Bronchial epithelial cell (primary cell): ENCODE results near the gene PRKCZ. TPM values are rescaled to one million over a fixed set of nuclear protein-coding genes. Genes with fewer than 3 reads are reported as not detected.

Source experiments
- DNase-seq: peaks from one replicate; pipeline ENCODE4 v3.0.0-alpha.2; 2010; ENCODE audit warnings: low read depth
- FAIRE-seq: peaks from 2 replicates; lab custom pipeline; 2011; peaks lifted over from hg19 to GRCh38; lab: Jason Lieb, UNC
- H3K27me3 ChIP-seq: 2 replicates; pipeline ENCODE4 v1.5.1; 2011; ENCODE audit warnings: low read length; ENCODE audit not compliant: control insufficient read depth, insufficient read depth
- H3K36me3 ChIP-seq: 2 replicates; pipeline ENCODE4 v1.5.1; 2011; ENCODE audit warnings: low read length; ENCODE audit not compliant: control insufficient read depth, insufficient read depth
- H3K4me3 ChIP-seq: 2 replicates; pipeline ENCODE4 v1.5.1; 2011; ENCODE audit warnings: mild to moderate bottlenecking, low read depth, low read length, control low read depth
- total RNA-seq: library from RNA; depleted of rRNA; stranded (reverse); fragments of >200 nt; gene quantifications from 2 replicates; pipeline ENCODE4 v1.2.1, GENCODE V29; 2014
- TF ChIP-seq, protein P1 (sequence below): IDR thresholded peaks from 2 replicates; pipeline ENCODE4 v1.5.1; 2011; ENCODE audit warnings: mild to moderate bottlenecking, moderate library complexity, low read length, control low read depth, inconsistent platforms; ENCODE audit not compliant: insufficient read depth, severe bottlenecking

Gene PRKCZ
- total RNA-seq, 1 donor from 2014 or later = 38.4 TPM

DNA sequence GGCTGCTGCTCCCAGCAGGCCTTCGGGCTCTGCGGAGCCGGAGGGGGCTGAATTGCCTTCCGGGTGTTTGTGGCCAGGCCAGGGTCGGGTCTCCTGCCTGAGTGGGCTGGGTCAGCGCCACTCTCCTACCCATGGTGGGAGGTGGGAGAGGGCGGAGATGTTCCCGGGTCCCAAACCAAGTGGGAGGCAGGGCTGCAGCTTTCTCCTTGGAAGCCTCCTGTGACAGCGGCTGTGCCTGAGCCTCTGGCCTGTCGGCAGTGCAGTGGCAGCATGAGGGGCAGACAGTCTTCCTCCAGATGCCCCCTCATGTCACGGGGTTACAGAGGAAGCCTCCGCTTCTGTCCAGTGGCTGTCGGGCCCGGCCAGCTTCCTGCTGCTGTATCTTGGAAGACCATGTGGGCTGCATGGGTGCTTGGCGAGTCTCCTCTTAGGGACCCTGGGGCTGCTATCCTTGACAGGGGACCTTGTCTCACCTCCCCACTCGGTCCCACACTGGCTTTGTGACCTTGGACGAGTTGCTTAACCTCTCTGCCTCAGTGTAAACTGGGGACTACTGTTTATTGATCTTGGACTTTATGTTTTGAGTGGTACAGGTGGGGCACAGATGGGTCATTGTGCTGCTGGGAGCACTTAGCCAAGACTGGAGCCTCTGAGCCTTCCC, 182.2 kb downstream of the PRKCZ start:
- FAIRE-seq (no peak), DNase-seq (no peak)
- peaks cover 1% of the 10 kb centered on the region for H3K36me3 ChIP-seq
- TF ChIP-seq, protein P1, sequence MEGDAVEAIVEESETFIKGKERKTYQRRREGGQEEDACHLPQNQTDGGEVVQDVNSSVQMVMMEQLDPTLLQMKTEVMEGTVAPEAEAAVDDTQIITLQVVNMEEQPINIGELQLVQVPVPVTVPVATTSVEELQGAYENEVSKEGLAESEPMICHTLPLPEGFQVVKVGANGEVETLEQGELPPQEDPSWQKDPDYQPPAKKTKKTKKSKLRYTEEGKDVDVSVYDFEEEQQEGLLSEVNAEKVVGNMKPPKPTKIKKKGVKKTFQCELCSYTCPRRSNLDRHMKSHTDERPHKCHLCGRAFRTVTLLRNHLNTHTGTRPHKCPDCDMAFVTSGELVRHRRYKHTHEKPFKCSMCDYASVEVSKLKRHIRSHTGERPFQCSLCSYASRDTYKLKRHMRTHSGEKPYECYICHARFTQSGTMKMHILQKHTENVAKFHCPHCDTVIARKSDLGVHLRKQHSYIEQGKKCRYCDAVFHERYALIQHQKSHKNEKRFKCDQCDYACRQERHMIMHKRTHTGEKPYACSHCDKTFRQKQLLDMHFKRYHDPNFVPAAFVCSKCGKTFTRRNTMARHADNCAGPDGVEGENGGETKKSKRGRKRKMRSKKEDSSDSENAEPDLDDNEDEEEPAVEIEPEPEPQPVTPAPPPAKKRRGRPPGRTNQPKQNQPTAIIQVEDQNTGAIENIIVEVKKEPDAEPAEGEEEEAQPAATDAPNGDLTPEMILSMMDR = no peak
- peak overlapping the region; percentile 72 for H3K4me3 ChIP-seq
- no peaks in the 10 kb centered on the region for H3K27me3 ChIP-seq

DNA sequence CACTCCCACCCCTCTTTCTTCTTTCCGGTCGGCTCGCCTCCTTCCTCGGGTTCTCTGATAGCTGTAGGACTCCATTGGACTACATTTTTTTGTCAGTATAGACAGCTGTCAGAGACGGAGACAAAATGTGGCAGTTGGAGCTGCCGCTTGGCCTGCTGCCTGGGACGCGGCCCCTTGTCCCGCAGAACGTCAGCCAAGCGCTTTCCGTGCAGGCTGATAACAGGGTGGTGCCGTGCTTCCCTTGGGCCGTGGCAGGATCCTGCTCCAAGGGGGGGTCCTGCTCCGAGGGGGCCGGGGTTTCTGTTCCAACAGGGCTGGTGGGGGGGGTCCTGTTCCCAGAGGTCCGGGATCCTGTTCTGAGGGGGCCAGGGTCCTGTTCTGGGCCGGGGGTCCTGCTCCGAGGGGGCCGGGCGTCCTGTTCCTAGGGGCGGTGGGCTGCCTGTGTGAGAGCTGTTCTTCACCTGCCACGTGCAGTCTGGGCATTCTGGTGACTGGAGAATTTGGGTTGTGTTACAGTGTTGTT, 182.8 kb downstream of the PRKCZ start:
- no peak for FAIRE-seq
- Histone ChIP-seq H3K36me3 (peaks cover 1% of the 10 kb centered on the region), H3K27me3 (no peaks in the 10 kb centered on the region), H3K4me3 (no peak overlapping the region)
- TF ChIP-seq, protein P1 = no peak
- no peak for DNase-seq

GRCh38 chr1:2233468-2233867, 183.3 kb downstream of the PRKCZ start:
- TF ChIP-seq, protein P1 = no peak
- Histone ChIP-seq H3K36me3 (peaks cover 4% of the 10 kb centered on the region), H3K4me3 (no peak overlapping the region), H3K27me3 (no peaks in the 10 kb centered on the region)
- FAIRE-seq (no peak), DNase-seq (no peak)

DNA sequence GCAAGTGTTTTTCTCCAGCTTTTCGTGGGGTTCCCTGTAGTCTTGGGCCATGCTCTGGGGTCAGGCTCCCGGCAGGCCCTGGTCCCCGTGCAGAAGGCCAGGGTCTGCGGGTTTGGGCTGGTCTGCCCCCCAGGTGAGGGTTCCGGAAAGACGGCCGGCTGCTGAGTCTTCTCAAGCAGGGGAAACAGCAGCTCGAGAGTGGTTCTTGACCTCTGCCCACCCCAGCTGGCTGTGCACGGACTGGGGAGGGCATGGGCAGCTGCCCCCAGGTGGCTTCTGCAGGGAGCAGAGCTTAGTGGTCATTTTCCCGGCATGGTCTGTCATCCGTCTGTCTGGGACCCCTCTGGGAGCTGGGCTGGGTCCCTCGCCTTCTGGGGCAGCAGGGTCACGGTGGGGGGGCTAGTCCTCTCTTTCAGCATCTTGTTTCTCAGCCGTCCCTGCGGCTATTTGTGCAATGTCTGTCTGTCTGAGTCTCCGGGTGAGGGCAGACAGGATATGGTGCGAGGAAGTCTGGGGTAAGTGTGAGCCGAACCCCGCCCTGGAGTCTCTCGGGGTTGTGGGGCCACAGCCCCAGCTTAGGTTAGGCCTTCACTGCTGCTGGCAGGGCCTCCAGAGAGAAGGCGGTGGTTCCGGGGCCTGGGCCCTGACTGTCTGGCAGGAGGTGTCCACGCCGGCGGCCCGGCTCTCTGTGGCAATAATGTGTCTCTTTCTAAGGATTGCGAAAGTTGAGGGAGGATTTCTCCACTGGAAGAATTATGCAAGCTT, 184.0 kb downstream of the PRKCZ start:
- TF ChIP-seq, protein P1 = no peak
- Histone ChIP-seq H3K27me3 (no peaks in the 10 kb centered on the region), H3K36me3 (peaks cover 4% of the 10 kb centered on the region), H3K4me3 (no peak overlapping the region)
- FAIRE-seq (no peak), DNase-seq (peak; percentile 83)

- peaks cover 6% of the 10 kb centered on the region for H3K36me3 ChIP-seq
- no peaks in the 10 kb centered on the region for H3K27me3 ChIP-seq
- TF ChIP-seq, protein P1 = no peak
- FAIRE-seq (no peak), DNase-seq (no peak)
- H3K4me3 ChIP-seq = no peak overlapping the region
These were observed 184.5 kb downstream of the PRKCZ start for GRCh38 chr1:2234762-2235113.

Other genes with a start within 250 kb of the PRKCZ start
- gene GNB1, start 159.3 kb upstream of the PRKCZ start, total RNA-seq = 116 and 126 TPM in 2 replicates
- under 0.01 and 0.77 TPM in 2 replicates for gene CALML6, start 135.2 kb upstream of the PRKCZ start, total RNA-seq
- gene TMEM52, start 131.1 kb upstream of the PRKCZ start, total RNA-seq = 1.4 and 1.6 TPM in 2 replicates
- gene CFAP74, start 46.6 kb upstream of the PRKCZ start, total RNA-seq = not detected in 2 replicates
- not detected in 2 replicates for gene GABRD, start 31.1 kb upstream of the PRKCZ start, total RNA-seq
- 14.2 and 15.0 TPM in 2 replicates for gene FAAP20, start 144.4 kb downstream of the PRKCZ start, total RNA-seq
- gene SKI, start 177.9 kb downstream of the PRKCZ start, total RNA-seq = 8.4 and 9.2 TPM in 2 replicates